22Rv1 (cell line): ENCODE results near the gene PPA2.
"Not testable (repeated sequence)": the region's sequence is repeated elsewhere in the genome, so short reads cannot be mapped to it uniquely, and the experiment has no call there.

ENCODE experiments used
- H3K27ac ChIP-seq: fragments of 450-650 bp; 2 replicates; pipeline ENCODE4 v1.5.1; 2017
- CTCF ChIP-seq: fragments of 450-650 bp; IDR thresholded peaks from 2 replicates; pipeline ENCODE4 v1.5.1; 2017; ENCODE audit warnings: mild to moderate bottlenecking
- ZFX ChIP-seq: fragments of 450-650 bp; IDR thresholded peaks from 2 replicates; pipeline ENCODE4 v1.6.1; 2017; ENCODE audit warnings: antibody characterized with exemption, borderline replicate concordance

PPA2 gene

GRCh38 chr4:105471566-105472176, 2.2 kb downstream of the PPA2 start:
- TF ChIP-seq ZFX (no peak), CTCF (peak; percentile 85)
- peak overlapping the region; percentile 92 for H3K27ac ChIP-seq

- TF ChIP-seq ZFX, result no peak
- no peak for TF ChIP-seq CTCF
- H3K27ac ChIP-seq, result no peak overlapping the region
Observed at GRCh38 chr4:105470766-105471165, 3.1 kb downstream of the PPA2 start.

DNA sequence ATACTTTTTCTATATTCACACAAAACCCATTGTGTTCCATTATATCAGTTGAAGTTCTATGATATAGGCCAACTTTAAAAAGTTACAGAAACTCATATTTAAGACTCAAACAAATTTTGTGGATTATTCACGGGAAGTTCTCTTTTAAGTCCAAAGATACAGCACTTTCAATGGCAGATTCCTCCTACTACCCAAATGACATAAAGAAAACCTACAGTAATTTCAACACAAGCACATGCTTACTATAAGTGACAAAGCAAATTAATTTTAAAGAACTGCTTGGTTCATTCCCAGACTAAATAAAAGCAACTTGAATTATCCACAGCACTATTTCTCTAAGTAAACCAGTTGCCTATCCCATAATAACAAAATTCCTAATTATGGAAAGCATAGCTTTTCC, 4.1 kb downstream of the PPA2 start:
- no peak overlapping the region for H3K27ac ChIP-seq
- TF ChIP-seq ZFX (no peak), CTCF (no peak)

GRCh38 chr4:105466580-105466979, 7.3 kb downstream of the PPA2 start:
- TF ChIP-seq CTCF (no peak), ZFX (no peak)
- no peak overlapping the region for H3K27ac ChIP-seq

- H3K27ac ChIP-seq, result not testable (repeated sequence)
Observed at GRCh38 chr4:105464563-105464962, 9.3 kb downstream of the PPA2 start.

DNA sequence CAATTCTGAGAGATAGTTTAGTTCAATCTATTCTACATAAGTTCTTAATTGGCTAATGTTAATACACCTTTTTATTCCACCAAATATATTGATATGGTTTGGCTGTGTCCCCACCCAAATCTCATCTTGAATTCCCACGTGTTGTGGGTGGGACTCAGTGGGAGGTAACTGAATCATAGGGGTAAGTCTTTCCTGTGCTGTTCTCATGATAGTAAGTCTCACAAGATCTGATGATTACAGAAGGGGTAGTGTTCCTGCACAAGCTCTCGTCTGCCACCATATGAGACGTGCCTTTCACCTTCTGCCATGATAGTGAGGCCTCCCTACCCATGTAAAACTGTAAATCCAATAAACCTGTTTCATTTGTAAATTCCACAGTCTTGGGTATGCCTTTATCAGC, 11.3 kb downstream of the PPA2 start:
- TF ChIP-seq CTCF (no peak), ZFX (no peak)
- H3K27ac ChIP-seq, result no peak overlapping the region

DNA sequence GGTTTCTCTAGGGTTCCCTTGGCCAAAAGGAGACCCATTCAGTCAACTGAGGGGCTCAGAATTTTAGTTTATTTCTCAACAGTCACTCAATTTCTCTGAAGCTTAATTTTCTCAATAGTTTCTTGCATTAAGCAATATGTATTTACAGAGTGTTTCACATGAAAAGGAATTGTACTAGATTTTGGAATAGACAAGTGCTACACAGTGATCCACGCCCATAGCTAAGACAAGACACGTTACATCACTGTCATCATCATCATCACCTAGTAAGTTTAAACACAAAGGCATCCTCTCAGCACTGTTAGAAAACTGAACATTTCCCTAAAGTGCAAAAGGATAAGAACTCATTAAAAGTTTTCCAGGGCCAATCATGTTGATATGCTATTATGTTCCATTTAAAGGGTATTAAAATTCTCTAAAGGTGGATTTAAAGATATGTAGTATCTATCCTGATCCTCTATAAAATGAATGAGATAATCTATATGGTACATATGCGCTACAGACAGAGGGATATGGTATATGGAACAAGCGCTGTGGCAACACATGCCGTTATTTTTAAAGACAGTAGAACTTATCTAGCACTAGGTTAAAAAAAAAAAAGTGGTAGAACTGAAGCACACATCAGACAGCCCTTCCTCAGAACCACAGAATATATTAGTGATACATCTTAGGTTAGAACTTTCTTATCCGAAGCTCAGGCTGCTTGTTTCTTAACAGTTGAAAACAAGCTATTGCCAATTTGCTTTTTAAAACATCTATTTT, 12.1 kb downstream of the PPA2 start:
- TF ChIP-seq ZFX (no peak), CTCF (no peak)
- no peak overlapping the region for H3K27ac ChIP-seq
